ENCODE results near the gene EPHB1. TPM values are rescaled to one million over a fixed set of nuclear protein-coding genes. Genes with fewer than 3 reads are reported as not detected.

The EPHB1 gene
- total RNA-seq, 2 experiments from 2014 or later: 0.39 to 0.91 TPM

GRCh38 chr3:134908271-134908670 lies 113.2 kb downstream of the EPHB1 start:
- Mint-ChIP-seq H3K4me3 (no peak overlapping the region), H3K4me1 (peaks cover 6% of the 10 kb centered on the region), H3K36me3 (no peaks in the 10 kb centered on the region), H3K9me3 (no peaks in the 10 kb centered on the region), H3K27ac (no peak overlapping the region), H3K27me3 (peaks cover 25% of the 10 kb centered on the region)
- POLR2A ChIA-PET: no interaction called here
- DNase-seq: no peak
- ATAC-seq (ENCODE audit: low read depth): no peak

DNA sequence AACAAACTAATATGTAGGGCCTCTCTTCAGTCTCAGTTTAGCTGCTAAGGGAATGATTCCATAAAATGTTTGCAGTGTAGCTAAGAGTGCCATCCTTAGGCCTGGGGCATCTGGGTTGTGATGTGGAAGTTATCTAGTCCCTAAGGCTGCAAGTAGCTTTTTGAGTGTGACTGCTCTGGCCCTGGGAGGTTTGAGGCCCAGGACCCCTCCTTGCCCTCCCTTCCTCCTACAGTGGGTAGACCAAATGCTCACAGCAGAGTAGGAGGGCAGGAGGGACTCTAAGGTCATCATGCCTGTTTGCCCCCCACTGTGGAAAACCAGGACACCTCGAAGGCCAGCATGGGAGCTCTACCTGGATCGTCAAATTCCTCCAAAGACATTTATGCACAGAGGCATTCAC lies 115.0 kb downstream of the EPHB1 start:
- DNase-seq (no peak), ATAC-seq (ENCODE audit: low read depth) (no peak)
- no peak overlapping the region for H3K27ac Mint-ChIP-seq
- H3K9me3 Mint-ChIP-seq: no peaks in the 10 kb centered on the region
- no peak overlapping the region for H3K4me3 Mint-ChIP-seq
- POLR2A ChIA-PET: no interaction called here
- H3K4me1 Mint-ChIP-seq: no peaks in the 10 kb centered on the region
- peaks cover 11% of the 10 kb centered on the region for H3K27me3 Mint-ChIP-seq
- no peaks in the 10 kb centered on the region for H3K36me3 Mint-ChIP-seq

- no peak overlapping the region for H3K4me3 Mint-ChIP-seq
- ATAC-seq (ENCODE audit: low read depth) (no peak), DNase-seq (no peak)
- no peaks in the 10 kb centered on the region for H3K4me1 Mint-ChIP-seq
- no peaks in the 10 kb centered on the region for H3K36me3 Mint-ChIP-seq
- H3K9me3 Mint-ChIP-seq: no peaks in the 10 kb centered on the region
- no peak overlapping the region for H3K27ac Mint-ChIP-seq
- POLR2A ChIA-PET: no interaction called here
- peaks cover 7% of the 10 kb centered on the region for H3K27me3 Mint-ChIP-seq
These were observed 116.8 kb downstream of the EPHB1 start for GRCh38 chr3:134911586-134912548.

DNA sequence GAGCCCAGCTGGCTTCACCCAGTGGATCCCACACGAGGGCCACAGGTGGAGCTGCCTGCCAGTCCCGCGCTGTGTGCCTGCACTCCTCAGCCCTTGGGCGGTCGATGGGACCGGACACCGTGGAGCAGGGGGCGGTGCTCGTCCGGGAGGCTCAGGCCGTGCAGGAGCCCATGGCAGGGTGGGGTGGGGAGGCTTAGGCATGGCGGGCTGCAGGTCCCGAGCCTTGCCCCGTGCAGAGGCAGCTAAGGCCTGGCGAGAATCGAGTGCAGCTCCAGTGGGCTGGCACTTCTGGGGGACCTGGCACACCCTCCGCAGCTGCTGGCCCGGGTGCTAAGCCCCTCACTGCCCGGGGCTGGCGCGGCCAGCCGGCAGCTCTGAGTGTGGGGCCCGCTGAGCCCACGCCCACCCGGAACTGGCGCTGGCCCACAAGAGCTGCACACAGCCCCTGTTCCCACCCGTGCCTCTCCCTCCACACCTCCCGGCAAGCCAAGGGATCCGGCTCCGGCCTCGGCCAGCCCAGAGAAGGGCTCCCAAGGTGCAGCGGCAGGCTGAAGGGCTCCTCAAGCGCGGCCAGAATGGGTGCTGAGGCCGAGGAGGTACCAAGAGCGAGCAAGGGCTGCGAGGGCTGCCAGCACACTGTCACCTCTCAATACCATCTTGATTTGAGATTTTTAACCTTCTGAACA lies 121.4 kb downstream of the EPHB1 start:
- ATAC-seq (ENCODE audit: low read depth): no peak
- peaks cover 3% of the 10 kb centered on the region for H3K4me1 Mint-ChIP-seq
- H3K4me3 Mint-ChIP-seq: no peak overlapping the region
- no peaks in the 10 kb centered on the region for H3K27me3 Mint-ChIP-seq
- POLR2A ChIA-PET: no interaction called here
- no peak overlapping the region for H3K27ac Mint-ChIP-seq
- no peaks in the 10 kb centered on the region for H3K36me3 Mint-ChIP-seq
- DNase-seq: no peak
- H3K9me3 Mint-ChIP-seq: no peaks in the 10 kb centered on the region

GRCh38 chr3:134917631-134918030 lies 122.6 kb downstream of the EPHB1 start:
- H3K27me3 Mint-ChIP-seq: no peaks in the 10 kb centered on the region
- no peak overlapping the region for H3K4me3 Mint-ChIP-seq
- peaks cover 3% of the 10 kb centered on the region for H3K4me1 Mint-ChIP-seq
- no peak for ATAC-seq (ENCODE audit: low read depth)
- no peaks in the 10 kb centered on the region for H3K9me3 Mint-ChIP-seq
- no peak for DNase-seq
- no peak overlapping the region for H3K27ac Mint-ChIP-seq
- POLR2A ChIA-PET: no interaction called here
- H3K36me3 Mint-ChIP-seq: no peaks in the 10 kb centered on the region

- no peak for ATAC-seq (ENCODE audit: low read depth)
- no peak for DNase-seq
These were observed 123.4 kb downstream of the EPHB1 start for GRCh38 chr3:134918441-134918840.

DNA sequence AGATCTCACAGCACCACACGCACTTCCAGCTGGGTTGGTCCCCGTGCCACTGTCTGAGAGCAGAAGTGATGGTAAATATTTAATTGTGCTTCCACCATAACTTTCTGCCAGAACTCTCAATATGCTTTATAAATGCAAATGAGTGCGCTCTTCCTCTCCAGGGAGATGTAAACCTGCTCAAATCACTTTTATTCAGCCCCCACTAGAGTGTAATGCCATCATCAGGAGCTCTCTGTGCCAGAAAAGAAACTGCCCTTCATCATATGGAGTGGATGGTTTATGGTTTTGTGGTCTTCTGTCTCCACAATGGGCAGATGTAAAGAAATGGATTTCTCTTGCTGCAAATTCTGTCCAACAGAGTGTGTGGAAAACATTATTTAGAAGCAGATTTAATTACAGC lies 127.0 kb downstream of the EPHB1 start:
- H3K36me3 Mint-ChIP-seq: no peaks in the 10 kb centered on the region
- H3K27me3 Mint-ChIP-seq: peaks cover 3% of the 10 kb centered on the region
- H3K9me3 Mint-ChIP-seq: no peaks in the 10 kb centered on the region
- H3K4me1 Mint-ChIP-seq: peaks cover 3% of the 10 kb centered on the region
- H3K27ac Mint-ChIP-seq: no peak overlapping the region
- no peak overlapping the region for H3K4me3 Mint-ChIP-seq
- ATAC-seq (ENCODE audit: low read depth): no peak
- POLR2A ChIA-PET: no interaction called here
- DNase-seq: no peak

More at GRCh38 chr3:134918441-134918840, 123.4 kb downstream of the EPHB1 start:
- no peak overlapping the region for H3K27ac Mint-ChIP-seq
- H3K4me1 Mint-ChIP-seq: peaks cover 3% of the 10 kb centered on the region
- no peak overlapping the region for H3K4me3 Mint-ChIP-seq
- H3K36me3 Mint-ChIP-seq: no peaks in the 10 kb centered on the region
- POLR2A ChIA-PET: no interaction called here
- H3K9me3 Mint-ChIP-seq: no peaks in the 10 kb centered on the region
- no peaks in the 10 kb centered on the region for H3K27me3 Mint-ChIP-seq

DNA sequence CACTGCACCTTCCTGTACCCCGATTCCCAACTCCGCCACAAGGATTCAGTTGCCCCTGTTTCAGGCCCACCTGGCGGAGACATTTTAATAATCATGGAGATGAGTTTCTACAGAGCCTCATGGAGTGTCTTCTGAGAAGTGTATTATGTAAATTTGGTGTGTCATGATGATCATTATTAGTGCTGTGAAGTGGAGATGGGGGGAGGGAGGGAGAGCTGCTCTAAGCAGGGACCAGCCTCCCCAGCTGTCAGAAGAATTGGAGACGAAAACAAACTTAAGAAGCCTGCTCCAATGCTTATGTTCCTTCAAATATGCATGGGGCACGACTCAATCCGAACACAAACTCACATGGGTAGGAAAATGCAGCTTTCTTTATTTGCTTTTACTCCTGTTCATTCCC lies 127.8 kb downstream of the EPHB1 start:
- peaks cover 3% of the 10 kb centered on the region for H3K4me1 Mint-ChIP-seq
- POLR2A ChIA-PET: no interaction called here
- no peak overlapping the region for H3K4me3 Mint-ChIP-seq

GRCh38 chr3:134923286-134923685 lies 128.2 kb downstream of the EPHB1 start:
- ATAC-seq (ENCODE audit: low read depth): no peak
- H3K4me1 Mint-ChIP-seq: no peaks in the 10 kb centered on the region
- H3K4me3 Mint-ChIP-seq: no peak overlapping the region
- no peaks in the 10 kb centered on the region for H3K36me3 Mint-ChIP-seq
- POLR2A ChIA-PET: no interaction called here
- H3K9me3 Mint-ChIP-seq: no peaks in the 10 kb centered on the region
- H3K27me3 Mint-ChIP-seq: peaks cover 3% of the 10 kb centered on the region
- no peak for DNase-seq
- H3K27ac Mint-ChIP-seq: no peak overlapping the region

More for the DNA sequence above, 127.8 kb downstream of the EPHB1 start:
- ATAC-seq (ENCODE audit: low read depth) (no peak), DNase-seq (no peak)
- Mint-ChIP-seq H3K27me3 (peaks cover 3% of the 10 kb centered on the region), H3K27ac (no peak overlapping the region), H3K9me3 (no peaks in the 10 kb centered on the region), H3K36me3 (no peaks in the 10 kb centered on the region)

GRCh38 chr3:134927599-134927998 lies 132.5 kb downstream of the EPHB1 start:
- Mint-ChIP-seq H3K27me3 (peaks cover 5% of the 10 kb centered on the region), H3K36me3 (no peaks in the 10 kb centered on the region), H3K27ac (no peak overlapping the region), H3K4me1 (no peaks in the 10 kb centered on the region), H3K9me3 (no peaks in the 10 kb centered on the region), H3K4me3 (no peak overlapping the region)
- no peak for ATAC-seq (ENCODE audit: low read depth)
- POLR2A ChIA-PET: no interaction called here
- DNase-seq: no peak

DNA sequence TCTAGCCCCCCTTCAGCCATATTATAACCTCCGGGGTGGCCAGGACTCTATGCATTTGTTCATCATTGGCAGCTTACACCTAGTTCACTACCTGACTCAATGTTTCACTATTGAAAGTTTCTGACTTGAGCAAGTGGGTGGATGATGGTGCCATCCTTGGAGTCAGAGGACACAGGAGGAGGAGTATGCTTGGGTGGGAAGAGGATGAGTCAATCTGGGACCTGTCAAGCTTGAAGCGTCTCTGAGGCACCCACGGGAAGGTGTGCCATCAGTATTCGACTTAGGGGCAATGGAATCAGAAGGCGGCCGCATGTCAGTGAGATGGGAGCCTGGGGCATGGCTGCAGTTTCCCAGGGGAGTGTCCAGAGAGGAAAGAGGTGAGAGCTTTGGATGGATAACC lies 133.3 kb downstream of the EPHB1 start:
- DNase-seq: no peak
- POLR2A ChIA-PET: no interaction called here
- H3K9me3 Mint-ChIP-seq: no peaks in the 10 kb centered on the region
- ATAC-seq (ENCODE audit: low read depth): no peak
- H3K27ac Mint-ChIP-seq: no peak overlapping the region
- H3K36me3 Mint-ChIP-seq: no peaks in the 10 kb centered on the region
- no peaks in the 10 kb centered on the region for H3K4me1 Mint-ChIP-seq
- no peak overlapping the region for H3K4me3 Mint-ChIP-seq
- peaks cover 5% of the 10 kb centered on the region for H3K27me3 Mint-ChIP-seq

DNA sequence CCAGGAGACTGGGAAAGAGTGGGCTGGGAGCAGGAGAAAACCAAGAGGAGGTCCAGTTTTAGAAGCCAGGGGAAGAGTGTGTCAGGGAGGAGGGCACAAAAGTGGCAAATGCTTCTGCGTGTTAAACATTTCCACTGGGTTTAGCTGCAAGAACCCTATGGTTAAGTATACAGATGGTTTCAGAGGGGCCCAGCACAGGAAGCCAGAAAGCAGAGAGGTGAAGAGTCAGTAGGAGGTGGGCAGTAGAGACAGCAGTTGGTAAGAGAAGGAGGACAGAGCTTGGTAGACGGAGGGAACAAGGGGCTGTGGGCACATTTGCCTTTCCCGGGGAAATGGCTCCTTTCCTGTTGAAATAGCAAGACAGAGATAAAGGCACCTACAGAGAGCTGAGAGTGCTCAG lies 133.8 kb downstream of the EPHB1 start:
- Mint-ChIP-seq H3K27me3 (peaks cover 5% of the 10 kb centered on the region), H3K9me3 (no peaks in the 10 kb centered on the region), H3K36me3 (no peaks in the 10 kb centered on the region), H3K4me1 (no peaks in the 10 kb centered on the region), H3K4me3 (no peak overlapping the region), H3K27ac (no peak overlapping the region)
- DNase-seq (no peak), ATAC-seq (ENCODE audit: low read depth) (no peak)
- POLR2A ChIA-PET: no interaction called here

- no peaks in the 10 kb centered on the region for H3K36me3 Mint-ChIP-seq
- no peak for ATAC-seq (ENCODE audit: low read depth)
- no peak overlapping the region for H3K4me3 Mint-ChIP-seq
- no peak for DNase-seq
- no peaks in the 10 kb centered on the region for H3K9me3 Mint-ChIP-seq
- POLR2A ChIA-PET: no interaction called here
- no peak overlapping the region for H3K27ac Mint-ChIP-seq
- peaks cover 5% of the 10 kb centered on the region for H3K27me3 Mint-ChIP-seq
- no peaks in the 10 kb centered on the region for H3K4me1 Mint-ChIP-seq
These were observed 134.9 kb downstream of the EPHB1 start for GRCh38 chr3:134929976-134930375.
